PC-9 (cell line): ENCODE results near the gene PCDH15. TPM values are rescaled to one million over a fixed set of nuclear protein-coding genes. Genes with fewer than 3 reads are reported as not detected.

Source experiments
- BruUV-seq: library from RNA; stranded (reverse); fragments of 400-500 nt; replicated peaks from 2 replicates; lab custom pipeline; 2021; lab: Mats Ljungman, UMichigan
- CTCF ChIA-PET: fragments of 300-600 bp; sonication (Branson Sonifier 250); formaldehyde crosslinking; loops from one replicate; lab custom pipeline; 2022; ENCODE audit warnings: antibody characterized with exemption; lab: Charles Lee
- POLR2A ChIA-PET: fragments of 300-600 bp; sonication (Branson Sonifier 250); formaldehyde crosslinking; loops from one replicate; lab custom pipeline; 2022; ENCODE audit warnings: antibody characterized with exemption; ENCODE audit not compliant: unreplicated experiment; lab: Charles Lee
- DNase-seq, 2 experiments: peaks; one replicate each; pipeline versions ENCODE4 v3.0.0 to v3.0.0-alpha.2; 2015 to 2022; ENCODE audit warnings: mixed read lengths in 1 of 2
- H2AFZ ChIP-seq: fragments of 200-600 bp; sonication (generic); 2 replicates; pipeline ENCODE4 v1.8.1; 2017; ENCODE audit warnings: antibody characterized with exemption
- H3F3A ChIP-seq: fragments of 200-600 bp; sonication (generic); 2 replicates; pipeline ENCODE4 v1.8.1; 2017; ENCODE audit warnings: antibody characterized with exemption, mild to moderate bottlenecking, low read depth; ENCODE audit not compliant: insufficient read depth
- H3K27ac ChIP-seq: fragments of 200-600 bp; sonication (generic); 2 replicates; pipeline ENCODE4 v1.6.1; 2016; ENCODE audit warnings: mixed run types
- H3K27me3 ChIP-seq: fragments of 200-600 bp; sonication (generic); 2 replicates; pipeline ENCODE4 v1.6.1; 2016; ENCODE audit warnings: low read depth, mixed run types; ENCODE audit not compliant: insufficient read depth
- H3K36me3 ChIP-seq: fragments of 200-600 bp; sonication (generic); 2 replicates; pipeline ENCODE4 v1.6.1; 2016; ENCODE audit warnings: low read depth, mixed run types
- H3K4me1 ChIP-seq: fragments of 200-600 bp; sonication (generic); replicated peaks from 2 replicates; pipeline ENCODE4 v1.6.1; 2016; ENCODE audit warnings: mixed run types; ENCODE audit not compliant: insufficient read depth
- H3K4me2 ChIP-seq: fragments of 200-600 bp; sonication (generic); 2 replicates; pipeline ENCODE4 v1.6.1; 2017; ENCODE audit warnings: mixed run types
- H3K4me3 ChIP-seq: fragments of 200-600 bp; sonication (generic); 2 replicates; pipeline ENCODE4 v1.6.1; 2016; ENCODE audit warnings: mixed run types
- H3K79me2 ChIP-seq: fragments of 200-600 bp; sonication (generic); 2 replicates; pipeline ENCODE4 v1.6.1; 2017; ENCODE audit warnings: low read depth, mixed run types
- H3K9me2 ChIP-seq: fragments of 200-600 bp; sonication (generic); 2 replicates; pipeline ENCODE4 v1.8.1; 2017; ENCODE audit warnings: mild to moderate bottlenecking; ENCODE audit not compliant: insufficient read depth
- H3K9me3 ChIP-seq: fragments of 200-600 bp; sonication (generic); 2 replicates; pipeline ENCODE4 v1.8.1; 2016; ENCODE audit warnings: low read depth; ENCODE audit not compliant: insufficient read depth
- H4K20me1 ChIP-seq: fragments of 200-600 bp; sonication (generic); 2 replicates; pipeline ENCODE4 v1.8.1; 2017; ENCODE audit not compliant: insufficient read depth
- EZH2 ChIP-seq: fragments of 200-600 bp; sonication (generic); IDR thresholded peaks from 2 replicates; pipeline ENCODE4 v1.8.0; 2017; ENCODE audit warnings: antibody characterized with exemption, low read depth
- intact Hi-C: fragments of 100-400 bp; cut with micrococcal nuclease; formaldehyde crosslinking; loops from one replicate; pipeline ENCODE4 v1.10.0; 2022; ENCODE audit not compliant: unreplicated experiment
- total RNA-seq: library from RNA; stranded (reverse); gene quantifications from 2 replicates; pipeline ENCODE4 v1.2.3, GENCODE V29; 2021
- TF ChIP-seq, protein P1 (sequence below): fragments of 200-600 bp; sonication (generic); conservative IDR thresholded peaks from 2 replicates; pipeline ENCODE4 v1.6.1; 2017; ENCODE audit warnings: mixed run types, antibody characterized with exemption, mild to moderate bottlenecking, moderate library complexity

The PCDH15 gene
- total RNA-seq, 1 experiment from 2014 or later: not detected

DNA sequence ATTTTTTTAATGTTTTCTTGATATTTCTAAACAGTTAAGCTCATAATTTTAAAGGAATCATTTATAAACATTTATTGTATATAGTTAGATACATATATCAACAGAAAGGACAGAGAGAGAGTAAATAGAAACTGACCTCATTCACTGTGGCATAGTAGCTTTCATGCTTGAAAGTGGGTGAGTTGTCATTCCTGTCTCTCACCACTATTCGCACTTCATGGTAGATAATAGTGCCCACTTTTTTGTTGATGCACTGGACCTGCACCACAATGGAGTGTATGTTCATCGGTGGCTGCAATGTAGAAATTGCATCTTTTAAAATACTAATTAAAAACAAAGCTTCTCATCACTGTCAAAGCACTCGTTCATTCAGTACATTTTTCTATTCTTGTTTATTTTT lies 432.0 kb downstream of the PCDH15 start:
- TF ChIP-seq, protein P1, sequence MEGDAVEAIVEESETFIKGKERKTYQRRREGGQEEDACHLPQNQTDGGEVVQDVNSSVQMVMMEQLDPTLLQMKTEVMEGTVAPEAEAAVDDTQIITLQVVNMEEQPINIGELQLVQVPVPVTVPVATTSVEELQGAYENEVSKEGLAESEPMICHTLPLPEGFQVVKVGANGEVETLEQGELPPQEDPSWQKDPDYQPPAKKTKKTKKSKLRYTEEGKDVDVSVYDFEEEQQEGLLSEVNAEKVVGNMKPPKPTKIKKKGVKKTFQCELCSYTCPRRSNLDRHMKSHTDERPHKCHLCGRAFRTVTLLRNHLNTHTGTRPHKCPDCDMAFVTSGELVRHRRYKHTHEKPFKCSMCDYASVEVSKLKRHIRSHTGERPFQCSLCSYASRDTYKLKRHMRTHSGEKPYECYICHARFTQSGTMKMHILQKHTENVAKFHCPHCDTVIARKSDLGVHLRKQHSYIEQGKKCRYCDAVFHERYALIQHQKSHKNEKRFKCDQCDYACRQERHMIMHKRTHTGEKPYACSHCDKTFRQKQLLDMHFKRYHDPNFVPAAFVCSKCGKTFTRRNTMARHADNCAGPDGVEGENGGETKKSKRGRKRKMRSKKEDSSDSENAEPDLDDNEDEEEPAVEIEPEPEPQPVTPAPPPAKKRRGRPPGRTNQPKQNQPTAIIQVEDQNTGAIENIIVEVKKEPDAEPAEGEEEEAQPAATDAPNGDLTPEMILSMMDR: no peak
- TF ChIP-seq EZH2: no peak
- intact Hi-C loops: no loop called here
- Histone ChIP-seq H3K4me2 (no peak overlapping the region), H3K27ac (no peak overlapping the region), H2AFZ (no peak overlapping the region), H3F3A (no peaks in the 10 kb centered on the region), H3K27me3 (no peaks in the 10 kb centered on the region), H3K9me2 (no peaks in the 10 kb centered on the region), H3K9me3 (no peaks in the 10 kb centered on the region), H3K4me1 (no peaks in the 10 kb centered on the region), H3K4me3 (no peak overlapping the region), H3K79me2 (no peaks in the 10 kb centered on the region), H3K36me3 (no peaks in the 10 kb centered on the region), H4K20me1 (no peaks in the 10 kb centered on the region)
- no TSS peak for BruUV-seq
- POLR2A ChIA-PET: interaction anchor here (0.5 to 0.7 kb wide), 2 partner anchors 126 to 898 kb away, joined by 5 to 15 read pairs; no protein-coding TSS in a partner anchor
- CTCF ChIA-PET: no interaction called here
- no peak for DNase-seq

DNA sequence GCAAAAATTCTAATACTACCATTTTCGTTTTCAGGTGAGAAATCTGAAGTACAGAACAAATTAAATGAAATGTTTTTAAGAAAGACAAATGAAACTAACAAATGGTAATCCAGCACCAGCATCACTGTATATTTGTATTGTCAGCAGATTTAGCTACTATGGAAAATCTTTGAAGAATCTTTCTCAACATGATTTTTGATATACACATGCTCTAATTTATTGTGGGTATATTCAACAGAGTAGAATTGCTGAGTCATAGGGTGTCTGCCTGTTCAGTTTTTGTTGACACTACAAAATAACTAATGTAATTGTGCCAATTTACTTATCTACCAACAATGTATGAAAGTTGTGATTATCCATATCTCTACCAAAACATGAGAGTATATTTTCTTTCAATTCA lies 437.6 kb downstream of the PCDH15 start:
- Histone ChIP-seq H3K4me1 (0 out of 2 replicates have a peak, but pooled peaks cover 3% of the 10 kb centered on the region), H3K4me2 (peak overlapping the region; percentile 25; the same call in 1 of the 2 replicates), H3K79me2 (no peaks in the 10 kb centered on the region), H3K27ac (no peak overlapping the region), H3F3A (no peaks in the 10 kb centered on the region), H3K9me3 (no peaks in the 10 kb centered on the region), H3K36me3 (no peaks in the 10 kb centered on the region), H3K4me3 (no peak overlapping the region), H3K9me2 (no peaks in the 10 kb centered on the region), H4K20me1 (no peaks in the 10 kb centered on the region), H3K27me3 (no peaks in the 10 kb centered on the region), H2AFZ (peak overlapping the region; percentile 61; the same call in 1 of the 2 replicates)
- TF ChIP-seq EZH2: no peak
- TF ChIP-seq, protein P1: no peak
- CTCF ChIA-PET: no interaction called here
- no peak for DNase-seq
- no TSS peak for BruUV-seq
- intact Hi-C loops: no loop called here
- POLR2A ChIA-PET: no interaction called here

DNA sequence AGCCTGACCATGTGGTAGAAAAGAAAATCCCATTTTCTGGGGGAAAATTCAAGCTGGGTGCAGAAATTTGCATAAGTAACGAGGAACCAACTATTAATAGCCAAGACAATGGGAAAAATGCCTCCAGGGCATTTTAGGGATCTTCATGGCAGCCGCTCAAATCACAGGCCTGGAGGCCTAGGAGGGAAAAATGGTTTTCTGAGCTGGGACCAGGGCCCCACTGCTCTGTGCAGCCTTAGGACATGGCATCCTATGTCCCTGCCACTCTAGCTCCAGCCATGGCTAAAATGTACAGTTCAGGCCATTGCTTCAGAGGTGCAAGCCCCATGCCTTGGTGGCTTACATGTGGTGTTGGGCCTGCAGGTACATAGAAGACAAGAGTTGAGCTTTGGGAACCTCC lies 459.0 kb downstream of the PCDH15 start:
- Histone ChIP-seq H3K79me2 (no peaks in the 10 kb centered on the region), H3K9me2 (no peaks in the 10 kb centered on the region), H3K4me3 (no peak overlapping the region), H2AFZ (no peak overlapping the region), H3K9me3 (no peaks in the 10 kb centered on the region), H3K27me3 (no peaks in the 10 kb centered on the region), H3K4me2 (no peak overlapping the region), H3K36me3 (no peaks in the 10 kb centered on the region), H3K27ac (no peak overlapping the region), H3F3A (no peaks in the 10 kb centered on the region), H3K4me1 (no peaks in the 10 kb centered on the region), H4K20me1 (no peaks in the 10 kb centered on the region)
- no TSS peak for BruUV-seq
- no peak for TF ChIP-seq EZH2
- TF ChIP-seq, protein P1: no peak
- DNase-seq: no peak
- intact Hi-C loops: no loop called here
- ChIA-PET CTCF (no interaction called here), POLR2A (no interaction called here)
